Measurements from ENCODE around the gene CALHM5.

DNA sequence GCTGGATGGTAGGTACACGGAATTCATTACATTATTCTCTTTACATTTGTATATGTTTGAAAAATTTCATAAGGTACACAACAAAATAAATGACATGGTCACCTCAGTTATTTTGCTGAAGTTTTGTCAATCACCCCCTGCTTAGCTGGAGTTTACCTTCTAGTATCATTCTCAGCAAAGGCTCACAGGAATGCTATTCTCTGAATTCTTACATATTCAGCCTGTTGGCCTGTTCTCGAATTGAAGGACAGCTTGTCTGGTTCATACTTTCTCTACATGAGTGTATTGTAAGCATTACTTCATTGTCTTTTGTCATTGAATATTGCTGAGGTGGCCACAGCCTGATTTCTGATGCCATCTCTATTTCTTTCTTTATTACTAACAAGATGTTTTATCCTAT, 12.8 kb downstream of the CALHM5 start:
- TF ChIP-seq, protein P1, sequence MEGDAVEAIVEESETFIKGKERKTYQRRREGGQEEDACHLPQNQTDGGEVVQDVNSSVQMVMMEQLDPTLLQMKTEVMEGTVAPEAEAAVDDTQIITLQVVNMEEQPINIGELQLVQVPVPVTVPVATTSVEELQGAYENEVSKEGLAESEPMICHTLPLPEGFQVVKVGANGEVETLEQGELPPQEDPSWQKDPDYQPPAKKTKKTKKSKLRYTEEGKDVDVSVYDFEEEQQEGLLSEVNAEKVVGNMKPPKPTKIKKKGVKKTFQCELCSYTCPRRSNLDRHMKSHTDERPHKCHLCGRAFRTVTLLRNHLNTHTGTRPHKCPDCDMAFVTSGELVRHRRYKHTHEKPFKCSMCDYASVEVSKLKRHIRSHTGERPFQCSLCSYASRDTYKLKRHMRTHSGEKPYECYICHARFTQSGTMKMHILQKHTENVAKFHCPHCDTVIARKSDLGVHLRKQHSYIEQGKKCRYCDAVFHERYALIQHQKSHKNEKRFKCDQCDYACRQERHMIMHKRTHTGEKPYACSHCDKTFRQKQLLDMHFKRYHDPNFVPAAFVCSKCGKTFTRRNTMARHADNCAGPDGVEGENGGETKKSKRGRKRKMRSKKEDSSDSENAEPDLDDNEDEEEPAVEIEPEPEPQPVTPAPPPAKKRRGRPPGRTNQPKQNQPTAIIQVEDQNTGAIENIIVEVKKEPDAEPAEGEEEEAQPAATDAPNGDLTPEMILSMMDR (IDR thresholded peaks at IDR 0.05), result no peak
- TF ChIP-seq POLR2A (IDR thresholded peaks at IDR 0.05), result no peak

Data from thyroid gland (tissue), 4 donors.